ENCODE data around the gene LCMT2.

- no peak for TF ChIP-seq CTCF (IDR thresholded peaks at IDR 0.05)
- TF ChIP-seq POLR2A (IDR thresholded peaks at IDR 0.05), result no peak
Observed at GRCh38 chr15:43274136-43274535, 56.2 kb downstream of the LCMT2 start.
